Astrocyte of the spinal cord (primary cell): ENCODE results near the gene ITGA8.

Experiments
- DNase-seq: peaks from one replicate; pipeline ENCODE4 v3.0.0; 2011; ENCODE audit warnings: low read depth, low spot score
- H3K4me3 ChIP-seq: 2 replicates; pipeline ENCODE4 v1.5.1; 2011; ENCODE audit warnings: low read depth, mild to moderate bottlenecking, low read length, moderate library complexity
- CTCF ChIP-seq: IDR thresholded peaks from 2 replicates; pipeline ENCODE4 v1.5.1; 2012; ENCODE audit warnings: low read depth, mild to moderate bottlenecking, low read length, inconsistent platforms
- in situ Hi-C: cut with HindIII; loops from 2 replicates; pipeline ENCODE4 v1.10.0; 2017; ENCODE audit warnings: low sequenced_read_pairs

ITGA8 gene

GRCh38 chr10:15464381-15464780 lies 255.3 kb downstream of the ITGA8 start:
- in situ Hi-C loops: no loop called here
- no peak for DNase-seq
- H3K4me3 ChIP-seq: no peak overlapping the region
- TF ChIP-seq CTCF: no peak
